ENCODE measurements around the gene NPIPA2.
"Not testable (repeated sequence)": the region's sequence is repeated elsewhere in the genome, so short reads cannot be mapped to it uniquely, and the experiment has no call there.

GRCh38 chr16:14733233-14733632 lies 9.1 kb upstream of the NPIPA2 start:
- not testable (repeated sequence) for TF ChIP-seq ZSCAN30 (CRISPR knock-in tag; IDR thresholded peaks at IDR 0.05); HOMEZ (CRISPR knock-in tag; IDR thresholded peaks at IDR 0.05; ENCODE audit: low read depth); CTCF (CRISPR knock-in tag; IDR thresholded peaks at IDR 0.05); GPBP1L1 (CRISPR knock-in tag; IDR thresholded peaks at IDR 0.05); SIN3B (IDR thresholded peaks at IDR 0.05; ENCODE audit: low read length)

Data from HepG2 (cell line).